Thoracic aorta (tissue), 2 donors: ENCODE results near the gene ZFP69B. TPM values are rescaled to one million over a fixed set of nuclear protein-coding genes. Genes with fewer than 3 reads are reported as not detected.

Experiments used
- ATAC-seq: fragments of 150-250 bp; one replicate; pipeline ENCODE4 v1.8.0; 2017; ENCODE audit warnings: low read depth; ENCODE audit not compliant: insufficient number of reproducible peaks, low FRiP score
- DNase-seq: peaks from one replicate; pipeline ENCODE4 v3.0.0-alpha.2; 2020; ENCODE audit warnings: low spot score
- H3K27ac ChIP-seq, 2 donors: fragments of 200-600 bp; sonication (generic); 1 replicate in 1 of 2; 2 replicates in 1 of 2; pipeline ENCODE4 v1.5.1; 2016; ENCODE audit warnings: mild to moderate bottlenecking in 2 of 2, moderate library complexity in 2 of 2
- H3K27me3 ChIP-seq: fragments of 200-600 bp; sonication (generic); replicated peaks from 2 replicates; pipeline ENCODE4 v1.6.0; 2016; ENCODE audit warnings: mild to moderate bottlenecking; ENCODE audit not compliant: insufficient read depth
- H3K36me3 ChIP-seq: fragments of 200-600 bp; sonication (generic); one replicate; pipeline ENCODE4 v1.5.1; 2016
- H3K4me1 ChIP-seq, 2 donors: fragments of 200-600 bp; sonication (generic); 1 replicate in 1 of 2; 2 replicates in 1 of 2; pipeline versions ENCODE4 v1.5.1 to v1.6.0; 2016; ENCODE audit warnings: low read depth in 2 of 2, mild to moderate bottlenecking in 1 of 2; ENCODE audit not compliant: control insufficient read depth in 1 of 2
- H3K4me3 ChIP-seq: fragments of 200-600 bp; sonication (generic); 2 replicates; pipeline ENCODE4 v1.5.1; 2016; ENCODE audit warnings: mild to moderate bottlenecking
- H3K9me3 ChIP-seq: fragments of 200-600 bp; sonication (generic); 2 replicates; pipeline ENCODE4 v1.5.1; 2016
- total RNA-seq, 2 donors: library from RNA; depleted of rRNA; stranded (reverse); fragments of >200 nt; gene quantifications; one replicate each; pipeline versions ENCODE4 v1.1.0 to v1.2.3, GENCODE V29; 2016
- TF ChIP-seq, protein P1 (sequence below): fragments of 200-600 bp; sonication (generic); IDR thresholded peaks from one replicate; pipeline ENCODE4 v1.5.1; 2019; ENCODE audit warnings: antibody characterized with exemption

The ZFP69B gene
- total RNA-seq, 2 donors from 2014 or later, result 0.71 to 0.95 TPM

DNA sequence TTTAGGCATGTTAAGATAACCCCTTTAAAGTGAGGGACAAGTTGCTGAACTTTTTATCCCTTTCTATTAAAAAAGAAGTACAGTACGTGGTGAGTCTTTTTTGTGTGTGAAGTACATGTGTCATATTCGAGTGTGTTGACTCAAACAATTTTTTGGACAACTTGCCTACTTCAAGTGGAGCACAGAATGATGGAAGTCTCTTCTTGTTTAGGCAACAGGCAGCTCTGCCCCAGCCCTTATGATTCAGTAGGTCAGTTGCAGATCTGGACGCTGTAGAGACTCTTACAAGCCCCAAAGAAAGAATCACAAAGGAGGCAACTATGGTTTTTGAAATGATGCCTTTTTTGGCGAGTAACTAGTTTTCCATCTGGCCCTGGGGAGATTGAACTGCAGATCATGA is 14.4 kb upstream of the ZFP69B start:
- ATAC-seq, result no peak
- Histone ChIP-seq H3K9me3 (no peaks in the 10 kb centered on the region), H3K4me3 (no peak overlapping the region), H3K27ac (no peak overlapping the region), H3K27me3 (no peaks in the 10 kb centered on the region), H3K36me3 (no peaks in the 10 kb centered on the region), H3K4me1 (no peaks in the 10 kb centered on the region)
- no peak for DNase-seq
- TF ChIP-seq, protein P1, sequence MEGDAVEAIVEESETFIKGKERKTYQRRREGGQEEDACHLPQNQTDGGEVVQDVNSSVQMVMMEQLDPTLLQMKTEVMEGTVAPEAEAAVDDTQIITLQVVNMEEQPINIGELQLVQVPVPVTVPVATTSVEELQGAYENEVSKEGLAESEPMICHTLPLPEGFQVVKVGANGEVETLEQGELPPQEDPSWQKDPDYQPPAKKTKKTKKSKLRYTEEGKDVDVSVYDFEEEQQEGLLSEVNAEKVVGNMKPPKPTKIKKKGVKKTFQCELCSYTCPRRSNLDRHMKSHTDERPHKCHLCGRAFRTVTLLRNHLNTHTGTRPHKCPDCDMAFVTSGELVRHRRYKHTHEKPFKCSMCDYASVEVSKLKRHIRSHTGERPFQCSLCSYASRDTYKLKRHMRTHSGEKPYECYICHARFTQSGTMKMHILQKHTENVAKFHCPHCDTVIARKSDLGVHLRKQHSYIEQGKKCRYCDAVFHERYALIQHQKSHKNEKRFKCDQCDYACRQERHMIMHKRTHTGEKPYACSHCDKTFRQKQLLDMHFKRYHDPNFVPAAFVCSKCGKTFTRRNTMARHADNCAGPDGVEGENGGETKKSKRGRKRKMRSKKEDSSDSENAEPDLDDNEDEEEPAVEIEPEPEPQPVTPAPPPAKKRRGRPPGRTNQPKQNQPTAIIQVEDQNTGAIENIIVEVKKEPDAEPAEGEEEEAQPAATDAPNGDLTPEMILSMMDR, result no peak

DNA sequence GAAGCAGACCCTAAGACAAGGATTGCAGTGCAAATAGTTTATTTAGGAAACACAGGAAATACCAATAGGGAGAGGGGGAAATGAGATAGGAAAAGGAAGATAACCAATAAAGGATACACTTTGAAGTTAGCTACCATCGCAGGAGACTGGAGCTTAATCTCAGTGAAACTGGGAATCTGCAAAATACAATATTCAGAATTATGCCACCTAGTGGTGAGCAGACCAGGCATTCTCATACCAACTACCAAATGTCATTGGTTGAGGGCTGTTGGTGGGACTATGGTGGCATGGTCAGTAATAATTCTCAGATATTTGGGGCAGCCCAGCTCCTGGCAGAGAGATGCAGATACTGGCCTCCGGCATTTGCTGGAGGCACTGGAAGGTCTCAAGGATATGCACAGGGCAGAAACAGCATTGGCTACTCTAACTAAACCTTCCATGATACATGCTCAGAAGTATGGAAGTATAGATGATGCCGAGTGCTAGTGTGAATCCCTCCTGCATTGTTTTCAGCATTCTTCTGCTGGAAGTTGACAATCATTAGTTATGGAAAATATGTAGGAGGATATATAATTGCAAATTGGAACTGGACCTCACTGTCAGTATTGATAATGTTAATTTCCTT is 11.8 kb upstream of the ZFP69B start:
- no peak for ATAC-seq
- DNase-seq, result no peak
- TF ChIP-seq, protein P1, result peak; percentile 57
- H3K27me3 ChIP-seq, result no peaks in the 10 kb centered on the region
- no peaks in the 10 kb centered on the region for H3K4me1 ChIP-seq
- no peaks in the 10 kb centered on the region for H3K36me3 ChIP-seq
- H3K4me3 ChIP-seq, result no peak overlapping the region
- H3K9me3 ChIP-seq, result no peaks in the 10 kb centered on the region
- no peak overlapping the region for H3K27ac ChIP-seq

DNA sequence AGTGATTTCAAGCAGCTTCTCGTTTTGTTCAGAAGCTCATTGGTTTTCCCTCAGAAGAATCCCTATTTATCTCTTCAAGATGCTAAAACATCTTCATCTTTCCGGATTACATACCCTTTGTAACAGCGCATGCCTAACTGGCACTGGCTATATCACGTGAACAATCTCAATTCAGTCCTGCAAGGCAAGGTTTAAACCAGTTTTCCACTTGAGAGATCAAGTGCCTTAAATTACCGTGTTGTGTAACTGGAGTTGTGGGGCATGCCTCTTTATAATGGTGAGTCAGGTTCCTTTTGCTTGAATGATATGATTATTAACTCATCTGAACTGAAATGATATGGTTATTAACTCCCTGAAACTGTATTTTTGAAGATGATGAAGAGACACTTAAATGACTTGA is 11.0 kb upstream of the ZFP69B start:
- Histone ChIP-seq H3K36me3 (no peaks in the 10 kb centered on the region), H3K9me3 (no peaks in the 10 kb centered on the region), H3K4me3 (no peak overlapping the region), H3K27ac (no peak overlapping the region), H3K27me3 (no peaks in the 10 kb centered on the region), H3K4me1 (no peaks in the 10 kb centered on the region)
- TF ChIP-seq, protein P1, result no peak
- ATAC-seq (no peak), DNase-seq (no peak)

DNA sequence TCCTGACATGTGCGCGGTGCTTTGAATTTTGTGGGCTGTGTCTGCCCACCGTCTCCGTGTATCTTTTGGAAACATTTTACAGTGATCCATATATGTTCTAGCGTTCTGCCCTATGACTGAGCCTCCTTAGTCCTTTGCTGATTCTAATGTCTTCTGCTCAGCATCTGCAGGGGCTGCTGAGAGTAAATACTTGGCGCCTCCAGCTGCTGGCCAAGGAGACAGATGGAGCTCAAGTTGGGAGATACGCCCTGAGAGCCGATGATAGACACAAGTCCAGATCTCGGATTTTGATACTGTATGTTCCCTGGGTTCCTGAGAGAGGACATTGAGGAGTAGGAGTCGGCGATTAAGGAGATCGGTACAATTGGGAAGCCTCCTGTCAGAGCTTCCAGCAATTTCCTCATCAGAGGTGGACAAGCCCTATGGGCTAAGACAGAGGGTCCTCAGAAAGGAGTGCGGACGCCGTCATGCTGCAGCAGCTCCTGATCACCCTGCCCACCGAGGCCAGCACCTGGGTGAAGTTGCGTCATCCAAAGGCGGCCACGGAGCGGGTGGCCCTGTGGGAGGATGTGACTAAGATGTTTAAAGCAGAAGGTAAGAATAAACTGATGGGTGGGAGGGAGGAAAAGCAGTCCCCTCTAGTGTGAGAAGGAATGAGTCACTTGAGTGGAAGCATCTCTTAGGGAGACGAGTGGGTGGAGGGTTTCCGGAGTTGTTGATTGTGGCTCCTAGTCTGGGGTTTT is 390 bp downstream of the ZFP69B start:
- peak overlapping the region; percentile 77 for H3K4me3 ChIP-seq
- DNase-seq (no peak), ATAC-seq (peak; percentile 34)
- H3K4me1 ChIP-seq, result peaks cover 3 to 13% of the 10 kb centered on the region in 2 donors
- no peaks in the 10 kb centered on the region for H3K36me3 ChIP-seq
- peak overlapping the region; percentile 61 to 69 for H3K27ac ChIP-seq
- no peaks in the 10 kb centered on the region for H3K27me3 ChIP-seq
- H3K9me3 ChIP-seq, result no peaks in the 10 kb centered on the region
- TF ChIP-seq, protein P1, result no peak

DNA sequence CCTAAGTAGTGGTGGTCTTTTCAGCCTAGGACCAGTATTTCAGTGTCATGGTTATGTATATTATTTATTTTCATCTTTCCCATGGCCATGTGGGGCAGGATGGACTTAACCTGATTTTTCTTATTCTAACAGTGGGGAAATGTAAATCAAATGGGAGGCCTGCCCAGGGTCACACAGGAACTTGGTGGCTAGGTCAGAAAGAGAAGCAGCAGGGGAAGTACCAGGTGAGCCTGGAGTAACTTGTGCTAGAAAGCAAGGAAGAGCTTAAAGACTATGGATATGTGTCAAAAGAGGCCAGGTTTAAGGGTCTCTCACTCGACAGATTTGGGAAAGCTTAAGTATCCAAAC is 936 bp downstream of the ZFP69B start:
- Histone ChIP-seq H3K4me1 (peaks cover 3 to 13% of the 10 kb centered on the region in 2 donors), H3K36me3 (no peaks in the 10 kb centered on the region), H3K9me3 (no peaks in the 10 kb centered on the region), H3K4me3 (peak overlapping the region; percentile 77), H3K27me3 (no peaks in the 10 kb centered on the region), H3K27ac (no peak overlapping the region)
- DNase-seq (no peak), ATAC-seq (no peak)
- TF ChIP-seq, protein P1, result no peak
